ENCODE results near the gene ZBTB2. TPM values are rescaled to one million over a fixed set of nuclear protein-coding genes. Genes with fewer than 3 reads are reported as not detected.

ZBTB2 gene
- total RNA-seq, 3 donors from 2014 or later (not counting 1 experiment from before 2014, with no cell fraction given), result 27.4 to 36.9 (median 29.9) TPM

DNA sequence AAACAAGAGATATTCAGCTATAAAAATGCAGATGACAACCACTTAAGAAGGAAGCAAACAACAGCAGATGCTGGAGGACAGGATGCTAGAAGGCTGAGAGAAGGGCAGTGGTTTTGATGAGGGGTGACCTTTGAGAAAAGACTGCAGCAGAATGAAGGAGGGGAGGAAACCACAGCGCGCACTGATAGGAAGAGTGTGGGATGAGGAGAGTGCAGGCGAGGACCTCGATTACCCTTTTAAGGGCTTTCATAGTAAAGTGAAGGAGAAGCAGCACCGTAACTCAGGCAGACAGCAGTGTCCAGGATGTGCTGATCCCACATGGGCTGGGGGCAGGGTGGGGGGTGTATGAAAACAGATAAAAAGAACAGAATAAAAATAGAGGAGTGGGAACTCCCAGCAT lies 19.2 kb downstream of the ZBTB2 start:
- Histone ChIP-seq H3K9me3 (ENCODE audit: control insufficient read depth, insufficient read depth, low read length) (no peaks in the 10 kb centered on the region), H3K27me3 (ENCODE audit: control insufficient read depth, insufficient read depth, low read length) (no peaks in the 10 kb centered on the region), H3K36me3 (ENCODE audit: control insufficient read depth, insufficient read depth, low read length) (peaks cover 20% of the 10 kb centered on the region), H3K4me3 (ENCODE audit: low read length) (no peak overlapping the region), H3K27ac (ENCODE audit: low read length) (peak overlapping the region; percentile 39), H3K4me1 (ENCODE audit: control insufficient read depth, insufficient read depth, low read length) (peaks cover 43% of the 10 kb centered on the region)
- TF ChIP-seq, protein P1, sequence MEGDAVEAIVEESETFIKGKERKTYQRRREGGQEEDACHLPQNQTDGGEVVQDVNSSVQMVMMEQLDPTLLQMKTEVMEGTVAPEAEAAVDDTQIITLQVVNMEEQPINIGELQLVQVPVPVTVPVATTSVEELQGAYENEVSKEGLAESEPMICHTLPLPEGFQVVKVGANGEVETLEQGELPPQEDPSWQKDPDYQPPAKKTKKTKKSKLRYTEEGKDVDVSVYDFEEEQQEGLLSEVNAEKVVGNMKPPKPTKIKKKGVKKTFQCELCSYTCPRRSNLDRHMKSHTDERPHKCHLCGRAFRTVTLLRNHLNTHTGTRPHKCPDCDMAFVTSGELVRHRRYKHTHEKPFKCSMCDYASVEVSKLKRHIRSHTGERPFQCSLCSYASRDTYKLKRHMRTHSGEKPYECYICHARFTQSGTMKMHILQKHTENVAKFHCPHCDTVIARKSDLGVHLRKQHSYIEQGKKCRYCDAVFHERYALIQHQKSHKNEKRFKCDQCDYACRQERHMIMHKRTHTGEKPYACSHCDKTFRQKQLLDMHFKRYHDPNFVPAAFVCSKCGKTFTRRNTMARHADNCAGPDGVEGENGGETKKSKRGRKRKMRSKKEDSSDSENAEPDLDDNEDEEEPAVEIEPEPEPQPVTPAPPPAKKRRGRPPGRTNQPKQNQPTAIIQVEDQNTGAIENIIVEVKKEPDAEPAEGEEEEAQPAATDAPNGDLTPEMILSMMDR (IDR thresholded peaks at IDR 0.05), result no peak
- intact Hi-C loops (cut with micrococcal nuclease), result no loop called here
- H3K4me3 Mint-ChIP-seq, result peak overlapping the region; percentile 74
- ATAC-seq (no peak), DNase-seq (peak in 1 of 2 donors; percentile 28)
- H3K9me3 Mint-ChIP-seq, result peaks cover 0 to 2% of the 10 kb centered on the region in 2 donors
- H3K27ac Mint-ChIP-seq, result peak overlapping the region; percentile 92 to 95
- no peaks in the 10 kb centered on the region for H3K36me3 Mint-ChIP-seq
- 12% methylated on average over 5 of the region's 5 CpGs for WGBS (ENCODE audit: insufficient coverage)
- no peaks in the 10 kb centered on the region for H3K27me3 Mint-ChIP-seq (ENCODE audit: low read depth in 2 of 2)
- peaks cover 58 to 60% of the 10 kb centered on the region in 2 donors for H3K4me1 Mint-ChIP-seq

- H3K4me1 Mint-ChIP-seq, result peaks cover 44 to 46% of the 10 kb centered on the region in 2 donors
- WGBS (ENCODE audit: insufficient coverage), result 91% methylated on average over 6 of the region's 6 CpGs
- peaks cover 32% of the 10 kb centered on the region for H3K36me3 ChIP-seq (ENCODE audit: control insufficient read depth, insufficient read depth, low read length)
- H3K9me3 Mint-ChIP-seq, result peaks cover 0 to 2% of the 10 kb centered on the region in 2 donors
- TF ChIP-seq, protein P1 (IDR thresholded peaks at IDR 0.05), result no peak
- H3K36me3 Mint-ChIP-seq, result no peaks in the 10 kb centered on the region
- H3K27ac Mint-ChIP-seq, result peak overlapping the region; percentile 92 to 95
- no peak overlapping the region for H3K4me3 Mint-ChIP-seq
- no peak for DNase-seq
- H3K4me1 ChIP-seq (ENCODE audit: control insufficient read depth, insufficient read depth, low read length), result peaks cover 41% of the 10 kb centered on the region
- intact Hi-C loops (cut with micrococcal nuclease), result no loop called here
- H3K27me3 ChIP-seq (ENCODE audit: control insufficient read depth, insufficient read depth, low read length), result no peaks in the 10 kb centered on the region
- no peak overlapping the region for H3K27ac ChIP-seq (ENCODE audit: low read length)
- H3K9me3 ChIP-seq (ENCODE audit: control insufficient read depth, insufficient read depth, low read length), result no peaks in the 10 kb centered on the region
- no peaks in the 10 kb centered on the region for H3K27me3 Mint-ChIP-seq (ENCODE audit: low read depth in 2 of 2)
- ATAC-seq, result no peak
- H3K4me3 ChIP-seq (ENCODE audit: low read length), result no peak overlapping the region
These were observed 20.8 kb downstream of the ZBTB2 start for GRCh38 chr6:151370509-151371078.

- Mint-ChIP-seq H3K27ac (peak overlapping the region in 1 of 2 donors; percentile 53), H3K4me1 (no peaks in the 10 kb centered on the region), H3K36me3 (peaks cover 8% of the 10 kb centered on the region), H3K4me3 (no peak overlapping the region), H3K9me3 (no peaks in the 10 kb centered on the region), H3K27me3 (ENCODE audit: low read depth in 2 of 2) (no peaks in the 10 kb centered on the region)
- intact Hi-C loops (cut with micrococcal nuclease), result no loop called here
- 96% methylated on average over 6 of the region's 6 CpGs for WGBS (ENCODE audit: insufficient coverage)
- no peaks in the 10 kb centered on the region for H3K4me1 ChIP-seq (ENCODE audit: control insufficient read depth, insufficient read depth, low read length)
- no peaks in the 10 kb centered on the region for H3K27me3 ChIP-seq (ENCODE audit: control insufficient read depth, insufficient read depth, low read length)
- no peak for ATAC-seq
- H3K4me3 ChIP-seq (ENCODE audit: low read length), result no peak overlapping the region
- no peak for DNase-seq
- TF ChIP-seq, protein P1 (IDR thresholded peaks at IDR 0.05), result no peak
- H3K36me3 ChIP-seq (ENCODE audit: control insufficient read depth, insufficient read depth, low read length), result peaks cover 49% of the 10 kb centered on the region
- no peaks in the 10 kb centered on the region for H3K9me3 ChIP-seq (ENCODE audit: control insufficient read depth, insufficient read depth, low read length)
- no peak overlapping the region for H3K27ac ChIP-seq (ENCODE audit: low read length)
These were observed 26.1 kb downstream of the ZBTB2 start for GRCh38 chr6:151365233-151365632.

DNA sequence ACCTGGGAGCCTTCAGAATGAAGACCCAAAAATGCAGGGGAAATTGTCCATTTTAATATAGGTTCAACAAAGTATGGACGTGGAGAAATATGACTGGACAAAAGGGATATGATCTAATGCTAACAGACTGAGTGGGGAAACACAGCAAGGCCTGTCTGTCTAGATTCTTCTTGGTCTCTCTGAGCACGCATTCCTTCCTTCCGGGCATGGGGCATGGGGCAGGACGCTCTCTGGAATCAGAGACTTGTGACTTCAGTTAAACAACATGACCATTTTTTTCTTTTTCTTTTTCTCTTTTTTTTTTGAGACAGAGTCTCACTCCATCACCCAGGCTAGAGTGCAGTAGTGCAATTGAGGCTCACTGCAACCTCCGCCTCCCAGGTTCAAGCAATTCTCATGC lies 31.9 kb downstream of the ZBTB2 start:
- no peak overlapping the region for H3K4me3 Mint-ChIP-seq
- TF ChIP-seq, protein P1 (IDR thresholded peaks at IDR 0.05), result no peak

More for the DNA sequence above, 31.9 kb downstream of the ZBTB2 start:
- H3K36me3 ChIP-seq (ENCODE audit: control insufficient read depth, insufficient read depth, low read length), result peaks cover 20% of the 10 kb centered on the region
- no peaks in the 10 kb centered on the region for H3K27me3 ChIP-seq (ENCODE audit: control insufficient read depth, insufficient read depth, low read length)
- no peak overlapping the region for H3K27ac ChIP-seq (ENCODE audit: low read length)
- no peak overlapping the region for H3K4me3 ChIP-seq (ENCODE audit: low read length)
- DNase-seq, result no peak
- Mint-ChIP-seq H3K27me3 (ENCODE audit: low read depth in 2 of 2) (no peaks in the 10 kb centered on the region), H3K4me1 (peaks cover 0 to 3% of the 10 kb centered on the region in 2 donors), H3K27ac (no peak overlapping the region), H3K9me3 (no peaks in the 10 kb centered on the region), H3K36me3 (no peaks in the 10 kb centered on the region)
- intact Hi-C loops (cut with micrococcal nuclease), result no loop called here
- 92% methylated on average over 5 of the region's 5 CpGs for WGBS (ENCODE audit: insufficient coverage)
- no peaks in the 10 kb centered on the region for H3K9me3 ChIP-seq (ENCODE audit: control insufficient read depth, insufficient read depth, low read length)
- no peak for ATAC-seq
- no peaks in the 10 kb centered on the region for H3K4me1 ChIP-seq (ENCODE audit: control insufficient read depth, insufficient read depth, low read length)
